NK-92 treated with Interleukin-12 subunit alpha and Interleukin-12 subunit beta, amount 100 ng/mL, for 24 hours (cell line): ENCODE measurements around the gene HILPDA.
"Not testable (repeated sequence)": the region's sequence is repeated elsewhere in the genome, so short reads cannot be mapped to it uniquely, and the experiment has no call there.

ENCODE experiments used
- DNase-seq: peaks from one replicate; lab custom pipeline; 2025; lab: John Stamatoyannopoulos, UW

The HILPDA gene

GRCh38 chr7:128463345-128463744 is 7.7 kb downstream of the HILPDA start:
- not testable (repeated sequence) for DNase-seq

DNA sequence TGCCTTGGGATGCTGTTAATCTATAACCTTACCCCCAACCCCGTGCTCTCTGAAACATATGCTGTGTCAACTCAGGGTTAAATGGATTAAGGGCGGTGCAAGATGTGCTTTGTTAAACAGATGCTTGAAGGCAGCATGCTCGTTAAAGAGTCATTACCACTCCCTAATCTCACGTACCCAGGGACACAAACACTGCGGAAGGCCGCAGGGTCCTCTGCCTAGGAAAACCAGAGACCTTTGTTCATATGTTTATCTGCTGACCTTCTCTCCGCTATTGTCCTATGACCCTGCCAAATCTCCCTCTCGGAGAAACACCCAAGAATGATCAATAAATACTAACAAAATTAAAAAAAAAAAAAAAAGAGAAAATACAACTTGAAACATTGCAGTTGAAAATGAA is 8.3 kb downstream of the HILPDA start:
- not testable (repeated sequence) for DNase-seq

- DNase-seq, result not testable (repeated sequence)
Measured at GRCh38 chr7:128466871-128467270, 11.2 kb downstream of the HILPDA start.

- peak; percentile 90 for DNase-seq
Measured at GRCh38 chr7:128476402-128477335, 21.0 kb downstream of the HILPDA start, which contains the start of gene METTL2B. TSS of gene METTL2B (plus strand) at chr7:128476748. CDS start at chr7:128476766, 18 bp downstream.

GRCh38 chr7:128477336-128477690 is 21.6 kb downstream of the HILPDA start:
- DNase-seq, result not testable (repeated sequence)

DNA sequence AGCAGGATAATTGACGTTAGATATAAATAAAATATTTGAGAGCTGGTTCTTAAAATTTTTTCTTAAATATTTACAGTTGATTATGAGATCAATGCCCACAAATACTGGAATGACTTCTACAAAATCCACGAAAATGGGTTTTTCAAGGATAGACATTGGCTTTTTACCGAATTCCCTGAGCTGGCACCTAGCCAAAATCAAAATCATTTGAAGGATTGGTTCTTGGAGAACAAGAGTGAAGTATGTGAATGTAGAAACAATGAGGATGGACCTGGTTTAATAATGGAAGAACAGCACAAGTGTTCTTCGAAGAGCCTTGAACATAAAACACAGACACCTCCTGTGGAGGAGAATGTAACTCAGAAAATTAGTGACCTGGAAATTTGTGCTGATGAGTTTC is 23.4 kb downstream of the HILPDA start:
- DNase-seq, result not testable (repeated sequence)

GRCh38 chr7:128488134-128488533 is 32.5 kb downstream of the HILPDA start:
- not testable (repeated sequence) for DNase-seq

- no peak for DNase-seq
Measured at GRCh38 chr7:128497405-128497804, 41.7 kb downstream of the HILPDA start.

GRCh38 chr7:128505416-128505815 is 49.7 kb downstream of the HILPDA start:
- not testable (repeated sequence) for DNase-seq

DNA sequence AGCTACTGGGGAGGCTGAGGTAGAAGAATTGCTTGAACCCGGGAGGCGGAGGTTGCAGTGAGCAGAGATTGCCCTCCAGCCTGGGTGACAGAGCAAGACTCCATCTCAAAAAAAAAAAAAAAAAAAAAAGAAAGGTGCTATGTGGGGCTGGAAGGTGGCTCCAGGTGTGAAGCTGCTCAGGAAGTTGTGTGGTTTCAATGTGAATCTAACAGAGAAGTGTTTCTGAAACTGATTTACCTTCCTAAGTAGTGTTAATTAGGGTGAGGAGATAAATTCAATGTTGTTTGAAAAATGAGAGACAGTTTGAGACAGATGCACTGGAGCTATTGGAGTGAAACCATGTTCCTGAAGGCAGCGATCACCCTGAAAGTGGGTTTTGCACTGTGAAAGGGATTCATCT is 51.1 kb downstream of the HILPDA start:
- DNase-seq, result not testable (repeated sequence)

DNA sequence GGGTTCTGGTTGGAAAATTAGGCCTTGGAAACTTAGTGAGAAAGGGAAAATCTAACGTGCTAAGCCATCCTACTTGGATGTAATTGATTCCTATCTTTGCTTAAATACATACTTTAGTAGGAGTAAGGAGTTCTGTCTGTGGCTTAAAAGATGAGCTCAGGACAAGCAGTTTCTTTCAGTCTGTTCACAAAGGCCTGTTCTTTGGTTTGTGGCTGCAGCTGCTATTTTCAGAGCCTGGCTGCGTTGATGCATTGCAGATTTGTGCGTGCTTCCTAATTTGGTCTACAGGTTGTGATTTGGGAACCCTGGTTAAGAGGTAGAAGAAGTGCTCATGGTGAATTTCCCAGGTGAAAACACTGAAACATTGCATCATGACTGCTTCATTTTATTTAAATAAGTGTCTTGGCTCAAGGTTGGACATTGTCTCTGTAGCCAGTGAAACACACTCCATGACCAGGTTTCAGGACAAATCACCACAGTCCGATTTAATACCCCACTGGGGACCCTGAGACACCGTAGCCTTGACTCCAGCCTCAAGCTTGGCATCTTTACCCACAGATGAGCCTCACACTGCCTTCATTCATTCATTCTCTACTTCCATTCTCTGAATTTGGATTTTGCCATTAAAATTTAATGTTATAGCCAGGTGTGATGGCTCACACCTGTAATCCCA is 51.8 kb downstream of the HILPDA start:
- not testable (repeated sequence) for DNase-seq
